Endodermal cell (in vitro differentiated cells): Measurements from ENCODE around the gene NCAPG2. TPM values are rescaled to one million over a fixed set of nuclear protein-coding genes. Genes with fewer than 3 reads are reported as not detected.

Source experiments
- DNase-seq: peaks from one replicate; pipeline ENCODE4 v3.0.0-alpha.2; 2017
- H3K27ac ChIP-seq: 2 replicates; pipeline ENCODE4 v1.5.1; 2013; ENCODE audit warnings: mild to moderate bottlenecking, low read depth, low read length, moderate library complexity
- H3K27me3 ChIP-seq: 2 replicates; pipeline ENCODE4 v1.6.1; 2013; ENCODE audit warnings: mild to moderate bottlenecking, low read length, moderate library complexity; ENCODE audit not compliant: insufficient read depth, control insufficient read depth, poor library complexity, severe bottlenecking
- H3K36me3 ChIP-seq: 2 replicates; pipeline ENCODE4 v1.7.0; 2013; ENCODE audit warnings: mild to moderate bottlenecking, low read length, moderate library complexity; ENCODE audit not compliant: control insufficient read depth, insufficient read depth
- H3K4me1 ChIP-seq: one replicate; pipeline ENCODE4 v1.7.0; 2013; ENCODE audit warnings: low read length; ENCODE audit not compliant: control insufficient read depth, insufficient read depth
- H3K4me3 ChIP-seq: 2 replicates; pipeline ENCODE4 v1.5.1; 2013; ENCODE audit warnings: mild to moderate bottlenecking, low read length, moderate library complexity
- H3K9ac ChIP-seq: 2 replicates; pipeline ENCODE4 v1.6.1; 2013; ENCODE audit warnings: mild to moderate bottlenecking, low read length, moderate library complexity; ENCODE audit not compliant: poor library complexity, severe bottlenecking; ENCODE audit errors: extremely low read depth
- H3K9me3 ChIP-seq: 2 replicates; pipeline ENCODE4 v1.6.1; 2013; ENCODE audit warnings: mild to moderate bottlenecking, low read length, moderate library complexity; ENCODE audit not compliant: control insufficient read depth
- H3K27ac Mint-ChIP-seq: 2 replicates; pipeline ENCODE4 v1.8.0; 2020; ENCODE audit warnings: mixed read lengths
- H3K27me3 Mint-ChIP-seq: 2 replicates; pipeline ENCODE4 v1.8.0; 2021; ENCODE audit warnings: mild to moderate bottlenecking, mixed read lengths; ENCODE audit not compliant: insufficient read depth
- H3K36me3 Mint-ChIP-seq: 2 replicates; pipeline ENCODE4 v1.8.0; 2020; ENCODE audit warnings: low read depth, mixed read lengths
- H3K4me1 Mint-ChIP-seq: 2 replicates; pipeline ENCODE4 v1.8.0; 2020; ENCODE audit warnings: mixed read lengths
- H3K4me3 Mint-ChIP-seq: 2 replicates; pipeline ENCODE4 v1.8.0; 2020; ENCODE audit warnings: mild to moderate bottlenecking, moderate library complexity, mixed read lengths
- H3K9me3 Mint-ChIP-seq: 2 replicates; pipeline ENCODE4 v1.8.0; 2020; ENCODE audit warnings: mild to moderate bottlenecking, mixed read lengths
- WGBS, 2 experiments: methylation state at CpG; one replicate each; pipeline versions ENCODE4 v1.1.5 to v1.1.7; 2013; ENCODE audit warnings: missing lambda C conversion rate in 2 of 2, mixed read lengths in 1 of 2; ENCODE audit not compliant: insufficient coverage in 1 of 2, insufficient read length in 1 of 2; 5-methylcytosine and 5-hydroxymethylcytosine counted together
- total RNA-seq, 2 donors: library from RNA; stranded (reverse); fragmentation: NEBNext Ultra II Directional in 1 of 2; extraction: Animal tissue kit (Norgen Biotek cat#: 25700) in 1 of 2; gene quantifications; 2 replicates in 1 of 2; 3 replicates in 1 of 2; pipeline ENCODE4 v1.2.1, GENCODE V29; 2021
- TF ChIP-seq, protein P1 (sequence below): fragments of 200-600 bp; sonication (generic); conservative IDR thresholded peaks from 2 replicates; pipeline ENCODE4 v1.5.0; 2021; ENCODE audit warnings: antibody characterized with exemption, mild to moderate bottlenecking

Gene NCAPG2
- total RNA-seq, 2 donors from 2014 or later, result 58.7 to 77.1 TPM

DNA sequence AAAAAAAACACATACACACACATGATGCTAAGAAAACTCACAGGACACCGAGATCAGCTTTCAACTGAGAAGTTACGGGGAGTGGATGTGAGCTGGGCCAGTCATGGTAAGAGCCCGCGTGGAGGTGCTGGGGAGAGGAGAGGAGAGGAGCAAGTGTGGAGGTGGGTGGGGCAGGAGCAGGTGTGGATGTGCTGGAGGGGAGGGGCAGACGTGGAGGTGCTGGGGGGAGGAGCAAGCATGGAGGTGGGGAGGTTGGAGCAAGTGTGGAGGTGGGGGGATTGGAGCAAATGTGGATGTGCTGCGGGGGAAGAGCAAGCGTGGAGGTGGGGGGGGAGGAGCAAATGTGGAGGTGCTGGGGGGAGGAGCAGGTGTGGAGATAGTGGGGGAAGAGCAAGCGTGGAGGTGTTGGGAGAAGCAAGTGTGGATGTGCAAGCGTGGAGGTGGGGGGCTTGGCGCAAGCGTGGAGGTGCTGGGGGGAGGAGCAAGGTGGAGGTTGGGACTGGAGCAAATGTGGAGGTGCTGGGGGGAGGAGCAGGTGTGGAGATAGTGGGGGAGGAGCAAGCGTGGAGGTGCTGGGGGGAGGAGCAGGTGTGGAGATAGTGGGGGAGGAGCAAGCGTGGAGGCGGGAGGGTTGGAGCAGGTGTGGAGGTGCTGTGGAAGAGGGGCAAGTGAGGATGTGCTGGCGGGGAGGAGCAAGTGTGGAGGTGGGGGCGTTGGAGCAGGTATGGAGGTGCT is 24.5 kb upstream of the NCAPG2 start:
- no peaks in the 10 kb centered on the region for H3K27me3 Mint-ChIP-seq
- H3K9ac ChIP-seq, result no peak overlapping the region
- H3K36me3 ChIP-seq, result peaks cover 21% of the 10 kb centered on the region
- no peak overlapping the region for H3K4me3 ChIP-seq
- H3K36me3 Mint-ChIP-seq, result peaks cover 23% of the 10 kb centered on the region
- no peak overlapping the region for H3K4me3 Mint-ChIP-seq
- H3K27ac Mint-ChIP-seq, result no peak overlapping the region
- WGBS, 2 experiments, result 90 to 94% methylated on average over 2 to 16 of the region's 16 CpGs
- TF ChIP-seq, protein P1, sequence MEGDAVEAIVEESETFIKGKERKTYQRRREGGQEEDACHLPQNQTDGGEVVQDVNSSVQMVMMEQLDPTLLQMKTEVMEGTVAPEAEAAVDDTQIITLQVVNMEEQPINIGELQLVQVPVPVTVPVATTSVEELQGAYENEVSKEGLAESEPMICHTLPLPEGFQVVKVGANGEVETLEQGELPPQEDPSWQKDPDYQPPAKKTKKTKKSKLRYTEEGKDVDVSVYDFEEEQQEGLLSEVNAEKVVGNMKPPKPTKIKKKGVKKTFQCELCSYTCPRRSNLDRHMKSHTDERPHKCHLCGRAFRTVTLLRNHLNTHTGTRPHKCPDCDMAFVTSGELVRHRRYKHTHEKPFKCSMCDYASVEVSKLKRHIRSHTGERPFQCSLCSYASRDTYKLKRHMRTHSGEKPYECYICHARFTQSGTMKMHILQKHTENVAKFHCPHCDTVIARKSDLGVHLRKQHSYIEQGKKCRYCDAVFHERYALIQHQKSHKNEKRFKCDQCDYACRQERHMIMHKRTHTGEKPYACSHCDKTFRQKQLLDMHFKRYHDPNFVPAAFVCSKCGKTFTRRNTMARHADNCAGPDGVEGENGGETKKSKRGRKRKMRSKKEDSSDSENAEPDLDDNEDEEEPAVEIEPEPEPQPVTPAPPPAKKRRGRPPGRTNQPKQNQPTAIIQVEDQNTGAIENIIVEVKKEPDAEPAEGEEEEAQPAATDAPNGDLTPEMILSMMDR, result no peak
- H3K27me3 ChIP-seq, result no peaks in the 10 kb centered on the region
- no peak overlapping the region for H3K27ac ChIP-seq
- no peak for DNase-seq
- H3K9me3 Mint-ChIP-seq, result no peaks in the 10 kb centered on the region
- no peaks in the 10 kb centered on the region for H3K4me1 Mint-ChIP-seq
- H3K9me3 ChIP-seq, result no peaks in the 10 kb centered on the region
- no peaks in the 10 kb centered on the region for H3K4me1 ChIP-seq

DNA sequence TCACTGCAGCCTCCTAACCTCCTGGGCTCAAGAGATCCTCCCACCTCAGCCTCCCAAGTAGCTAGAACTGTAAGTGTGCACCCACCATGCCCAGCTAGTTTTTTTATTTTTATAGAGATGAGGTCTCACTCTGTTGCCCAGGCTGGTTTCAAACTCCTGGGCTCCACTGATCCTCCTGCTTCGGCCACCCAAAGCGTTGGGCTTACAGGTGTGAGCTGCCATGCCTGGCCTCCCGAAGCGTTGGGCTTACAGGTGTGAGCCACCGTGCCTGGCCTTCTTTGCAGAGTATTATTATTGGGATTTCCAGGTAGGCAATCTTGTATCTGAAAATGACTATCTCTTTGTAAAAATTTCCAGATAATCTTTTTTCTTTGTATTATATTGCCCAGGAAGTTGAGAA is 23.1 kb upstream of the NCAPG2 start:
- no peak overlapping the region for H3K9ac ChIP-seq
- no peaks in the 10 kb centered on the region for H3K27me3 Mint-ChIP-seq
- WGBS, 2 experiments, result 90 to 96% methylated on average over 4 to 5 of the region's 5 CpGs
- no peak overlapping the region for H3K4me3 Mint-ChIP-seq
- H3K27ac Mint-ChIP-seq, result no peak overlapping the region
- H3K36me3 ChIP-seq, result peaks cover 8% of the 10 kb centered on the region
- no peaks in the 10 kb centered on the region for H3K9me3 ChIP-seq
- DNase-seq, result no peak
- H3K4me1 ChIP-seq, result no peaks in the 10 kb centered on the region
- no peak overlapping the region for H3K27ac ChIP-seq
- H3K4me3 ChIP-seq, result no peak overlapping the region
- no peaks in the 10 kb centered on the region for H3K27me3 ChIP-seq
- TF ChIP-seq, protein P1, result no peak
- H3K4me1 Mint-ChIP-seq, result no peaks in the 10 kb centered on the region
- H3K9me3 Mint-ChIP-seq, result no peaks in the 10 kb centered on the region
- H3K36me3 Mint-ChIP-seq, result peaks cover 19% of the 10 kb centered on the region

DNA sequence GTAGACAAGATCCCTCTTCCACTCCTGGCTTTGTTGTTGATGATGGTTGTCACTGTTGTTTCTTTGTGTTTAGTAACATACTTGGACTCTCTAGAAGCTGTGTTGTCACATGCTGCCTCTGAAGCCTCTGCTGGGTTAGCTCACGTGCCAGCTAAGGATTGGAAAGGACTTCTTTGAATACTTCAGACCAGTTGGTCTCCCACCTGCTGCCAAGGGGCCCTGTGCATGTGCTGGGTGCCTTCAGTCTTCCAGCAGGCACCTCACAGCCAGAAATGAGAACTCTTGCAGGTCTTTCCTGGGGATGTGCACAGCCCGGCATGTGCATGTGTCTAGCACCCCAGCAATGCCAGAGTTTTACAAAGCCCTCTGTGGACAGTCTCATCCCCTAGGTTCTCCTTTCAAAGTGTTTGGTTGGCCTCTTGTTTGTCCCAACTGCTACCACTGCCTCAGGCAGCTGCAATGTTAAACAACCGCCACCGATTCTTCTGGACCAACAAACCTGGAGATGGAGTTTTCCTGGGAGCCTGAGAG is 21.7 kb upstream of the NCAPG2 start:
- DNase-seq, result no peak
- TF ChIP-seq, protein P1, result no peak
- WGBS, 2 experiments, result 93 to 94% methylated on average over 2 to 4 of the region's 4 CpGs

More for the DNA sequence above, 21.7 kb upstream of the NCAPG2 start:
- no peak overlapping the region for H3K27ac Mint-ChIP-seq
- no peaks in the 10 kb centered on the region for H3K4me1 Mint-ChIP-seq
- no peaks in the 10 kb centered on the region for H3K9me3 Mint-ChIP-seq
- no peak overlapping the region for H3K4me3 Mint-ChIP-seq
- no peaks in the 10 kb centered on the region for H3K27me3 ChIP-seq
- H3K27me3 Mint-ChIP-seq, result no peaks in the 10 kb centered on the region
- H3K4me1 ChIP-seq, result no peaks in the 10 kb centered on the region
- peaks cover 8% of the 10 kb centered on the region for H3K36me3 Mint-ChIP-seq
- no peak overlapping the region for H3K9ac ChIP-seq
- H3K27ac ChIP-seq, result no peak overlapping the region
- no peak overlapping the region for H3K4me3 ChIP-seq
- H3K9me3 ChIP-seq, result no peaks in the 10 kb centered on the region
- no peaks in the 10 kb centered on the region for H3K36me3 ChIP-seq
